Left renal cortex interstitium (tissue), 4 donors: Measurements from ENCODE around the gene UTP25. TPM values are rescaled to one million over a fixed set of nuclear protein-coding genes. Genes with fewer than 3 reads are reported as not detected.
"Not testable (repeated sequence)": the region's sequence is repeated elsewhere in the genome, so short reads cannot be mapped to it uniquely, and the experiment has no call there.

Source experiments
- DNase-seq, 4 donors: peaks; one replicate each; pipeline ENCODE4 v3.0.0-alpha.2; 2013; ENCODE audit warnings: low read depth in 4 of 4, low spot score in 2 of 4, missing footprints in 1 of 4
- polyA plus RNA-seq, 4 donors: library from polyadenylated mRNA; unstranded; fragments of 120-200 nt; gene quantifications; one replicate each; pipeline ENCODE4 v1.2.1, GENCODE V29; 2013; ENCODE audit not compliant: insufficient read length in 4 of 4

Gene UTP25, protein sequence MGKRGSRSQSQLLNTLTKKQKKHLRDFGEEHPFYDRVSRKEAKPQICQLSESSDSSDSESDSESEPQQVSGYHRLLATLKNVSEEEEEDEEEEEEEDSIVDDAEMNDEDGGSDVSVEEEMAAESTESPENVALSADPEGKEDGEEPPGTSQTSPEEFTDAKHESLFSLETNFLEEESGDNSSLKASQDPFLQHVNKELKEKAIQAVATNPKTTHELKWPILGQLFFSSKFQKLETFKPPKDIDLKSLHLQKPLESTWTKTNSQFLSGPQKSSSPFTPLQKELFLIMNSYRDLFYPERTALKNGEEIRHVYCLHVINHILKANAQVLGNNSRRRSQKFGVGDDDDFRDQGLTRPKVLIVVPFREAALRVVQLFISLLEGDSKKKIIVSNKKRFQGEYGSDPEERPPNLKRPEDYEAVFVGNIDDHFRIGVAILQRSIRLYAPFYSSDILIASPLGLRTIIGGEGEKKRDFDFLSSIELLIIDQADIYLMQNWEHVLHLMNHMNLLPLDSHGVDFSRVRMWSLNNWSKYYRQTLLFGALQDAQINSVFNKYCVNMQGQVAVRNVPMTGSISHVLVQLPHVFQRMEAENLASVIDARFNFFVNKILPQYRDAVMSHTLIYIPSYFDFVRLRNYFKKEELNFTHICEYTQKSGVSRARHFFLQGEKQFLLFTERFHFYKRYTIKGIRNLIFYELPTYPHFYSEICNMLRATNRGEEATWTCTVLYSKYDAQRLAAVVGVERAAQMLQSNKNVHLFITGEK
- 10 to 100 TPM in 3 of 4 donors, 1 to 10 TPM in 1; 9.2 to 11.1 (median 10.8) TPM for polyA plus RNA-seq

GRCh38 chr1:209827384-209828262, at the start of gene UTP25:
Gene UTP25 (plus strand): TSS chr1:209827972. CDS start chr1:209828064, 92 bp downstream.
- DNase-seq, result peak; percentile 82 to 93 (median 84)

GRCh38 chr1:209778102-209778501, 49.7 kb upstream of the UTP25 start:
- no peak for DNase-seq

DNA sequence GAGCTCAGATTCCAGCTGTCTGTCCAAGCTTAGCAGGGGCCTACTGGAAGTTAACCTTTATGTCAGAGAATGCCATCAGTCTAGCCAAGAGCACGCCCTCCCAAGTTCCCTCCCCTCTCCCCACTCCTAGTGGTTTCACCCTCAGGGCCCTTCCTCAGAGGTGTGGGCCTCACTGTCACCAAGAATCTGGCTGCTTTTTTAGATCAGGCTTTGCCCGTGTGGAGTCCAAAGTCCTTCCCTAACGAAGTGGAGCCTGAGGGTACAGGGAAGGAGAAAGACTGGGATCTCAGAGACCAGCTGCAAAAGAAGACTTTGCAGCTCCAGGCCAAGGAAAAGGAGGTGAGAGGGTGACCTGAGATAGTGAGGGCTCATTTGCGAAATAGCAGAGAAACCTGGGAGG, 47.5 kb upstream of the UTP25 start:
- DNase-seq, result no peak

- DNase-seq, result no peak
Measured at GRCh38 chr1:209783386-209783785, 44.4 kb upstream of the UTP25 start.

GRCh38 chr1:209784265-209785169, 43.3 kb upstream of the UTP25 start, which contains the start of gene C1orf74:
Gene C1orf74 (minus strand): TSS chr1:209784559. CDS start chr1:209783634, 925 bp downstream.
- DNase-seq, result peak; percentile 94 to 99 (median 98)

DNA sequence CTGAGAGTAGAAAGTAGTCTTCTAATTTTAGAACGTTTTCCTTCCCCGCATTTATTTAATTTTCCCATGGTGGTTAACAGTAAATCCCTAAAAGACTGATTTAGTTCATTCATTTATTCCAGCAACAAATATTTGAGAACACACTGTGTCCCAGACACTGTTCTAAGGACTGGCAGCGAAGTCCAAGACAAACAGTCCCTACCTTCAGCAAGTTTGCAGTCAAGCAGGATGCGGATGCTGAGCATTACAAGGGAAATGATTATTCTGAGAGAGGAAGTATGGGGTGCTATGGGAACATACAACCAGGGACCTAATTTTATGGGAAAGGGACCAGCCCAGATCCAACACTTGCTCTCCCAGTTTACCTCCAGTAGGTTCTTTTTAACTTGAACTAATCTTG, 42.2 kb upstream of the UTP25 start:
- DNase-seq, result no peak

GRCh38 chr1:209786146-209786545, 41.6 kb upstream of the UTP25 start:
- DNase-seq, result no peak

DNA sequence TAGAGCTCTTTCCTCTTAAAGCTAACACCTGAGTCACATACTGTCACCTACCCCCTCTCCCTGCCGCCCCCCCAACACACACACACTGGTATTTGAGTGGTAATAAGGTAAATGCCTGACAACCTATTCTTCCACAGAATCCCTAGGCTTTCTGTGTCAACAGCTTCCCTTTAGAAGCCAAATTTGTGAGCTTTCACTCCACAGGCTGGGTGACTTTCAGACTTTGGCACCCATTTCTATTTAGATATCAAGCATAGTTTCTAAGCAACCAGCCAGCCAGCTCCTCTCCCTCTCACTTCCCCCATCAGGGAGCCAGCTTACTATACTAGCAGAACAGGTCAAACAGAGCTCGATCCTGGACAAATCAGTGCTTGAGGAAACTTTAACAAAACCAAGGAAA, 40.2 kb upstream of the UTP25 start:
- DNase-seq, result no peak

DNA sequence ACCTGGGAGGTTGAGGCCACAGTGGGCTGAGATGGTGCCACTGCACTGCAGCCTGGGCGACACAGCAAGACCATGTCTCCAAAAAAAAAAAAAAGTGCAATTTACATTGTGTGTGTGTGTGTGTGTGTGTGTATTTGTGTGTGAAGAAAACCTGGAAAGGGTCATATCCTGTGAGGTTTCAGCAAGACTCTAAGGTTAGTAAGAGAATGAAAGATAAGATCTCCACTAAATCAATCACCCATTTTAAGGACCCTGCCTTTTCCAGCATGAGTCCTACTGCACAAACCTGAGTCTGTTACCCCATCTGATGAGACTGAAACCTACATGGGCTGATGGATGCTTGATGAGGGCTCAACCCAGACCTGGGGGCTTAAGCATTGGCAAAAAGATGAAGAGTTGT, 38.5 kb upstream of the UTP25 start:
- no peak for DNase-seq

DNA sequence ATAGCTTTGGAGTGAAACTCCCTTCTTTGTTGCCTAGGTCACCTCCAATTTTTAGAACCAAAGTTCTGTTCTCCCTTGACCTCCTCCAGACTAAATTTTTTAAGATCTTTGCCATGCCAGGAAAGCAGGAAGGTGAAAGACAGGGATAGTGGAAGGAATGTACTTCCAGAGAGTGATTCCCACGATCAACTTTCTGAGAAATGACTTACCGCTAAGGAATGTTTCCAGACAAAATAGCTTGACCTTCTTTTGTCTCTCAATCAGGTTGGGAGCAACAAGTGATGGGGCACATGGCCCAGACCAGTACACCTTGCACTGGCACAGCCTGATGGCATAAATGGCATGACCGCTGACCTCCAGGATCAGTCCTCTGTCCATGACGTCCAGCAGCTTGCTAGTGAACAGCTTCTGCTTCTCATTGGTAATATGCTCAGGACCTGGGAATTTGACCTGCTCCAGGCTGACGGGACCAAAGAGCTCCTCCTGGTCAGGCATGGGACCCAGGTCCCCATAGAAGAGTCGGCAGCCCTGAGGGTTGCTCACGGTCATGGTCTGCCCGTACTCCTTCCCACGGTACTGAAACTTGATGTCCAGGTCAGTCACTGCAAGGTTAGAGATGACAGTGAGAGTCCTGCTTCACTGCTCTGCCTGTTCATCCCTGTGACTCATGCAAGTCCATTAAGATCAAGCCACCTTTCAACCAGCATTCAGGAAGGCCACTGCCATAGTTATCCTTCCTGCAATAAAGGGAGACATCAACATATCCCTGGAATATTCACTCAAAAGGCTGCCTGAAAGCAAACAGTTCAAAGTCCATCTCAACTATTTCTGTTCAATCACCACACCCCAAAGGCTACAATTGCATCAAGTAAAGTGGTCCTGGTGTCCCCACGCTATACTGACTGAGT, 37.2 kb upstream of the UTP25 start:
- no peak for DNase-seq

DNA sequence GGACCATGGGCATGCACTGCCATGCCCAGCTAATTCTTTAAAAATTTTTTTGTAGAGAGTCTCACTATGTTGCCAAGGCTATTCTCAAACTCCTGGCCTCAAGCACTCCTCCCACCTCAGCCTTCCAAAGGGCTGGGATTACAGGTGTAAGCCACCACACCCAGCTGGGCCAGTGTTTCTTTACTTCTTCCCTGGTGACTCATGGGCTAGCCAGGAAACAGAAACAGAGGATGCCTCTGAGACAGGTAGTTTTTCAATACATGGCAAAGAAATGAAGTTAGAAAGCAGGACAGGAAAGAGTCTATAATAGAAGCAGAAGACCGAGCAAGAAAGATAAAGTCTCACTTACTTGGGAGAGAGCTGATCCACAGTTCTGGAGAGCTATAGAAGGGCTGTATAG, 35.9 kb upstream of the UTP25 start:
- DNase-seq, result no peak

GRCh38 chr1:209793711-209794110, 34.1 kb upstream of the UTP25 start:
- not testable (repeated sequence) for DNase-seq

DNA sequence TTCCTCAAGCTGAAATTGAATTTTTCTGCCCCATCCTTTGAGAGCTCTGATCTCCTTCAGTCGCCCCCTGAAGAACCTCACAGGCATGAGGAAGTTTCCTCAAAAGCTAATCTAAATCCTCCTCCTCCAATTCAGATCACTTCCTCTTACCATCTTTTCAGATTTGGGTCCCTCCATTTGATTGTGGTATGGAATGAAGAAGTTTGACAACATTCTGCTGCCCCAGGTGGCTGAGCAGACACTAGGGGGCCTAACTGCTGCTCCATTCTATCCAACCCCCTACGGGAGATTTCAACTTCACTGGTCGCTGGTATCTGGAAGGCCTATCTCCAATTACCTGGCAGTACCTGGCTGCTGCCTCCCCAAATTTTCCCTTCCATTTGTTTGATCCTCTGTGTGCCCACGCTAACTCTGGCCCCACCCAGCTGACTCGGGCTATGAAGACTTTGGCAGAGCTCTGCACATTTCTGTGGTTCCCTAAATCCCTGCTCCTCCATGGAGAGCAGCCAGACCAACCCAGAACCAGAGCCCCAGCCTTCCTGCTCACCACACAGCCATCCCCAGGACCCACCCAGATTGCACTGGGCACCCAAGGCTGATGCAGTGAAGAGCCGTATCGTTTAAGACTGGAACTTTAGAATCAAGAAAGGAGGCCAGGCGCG, 29.7 kb upstream of the UTP25 start:
- no peak for DNase-seq

DNA sequence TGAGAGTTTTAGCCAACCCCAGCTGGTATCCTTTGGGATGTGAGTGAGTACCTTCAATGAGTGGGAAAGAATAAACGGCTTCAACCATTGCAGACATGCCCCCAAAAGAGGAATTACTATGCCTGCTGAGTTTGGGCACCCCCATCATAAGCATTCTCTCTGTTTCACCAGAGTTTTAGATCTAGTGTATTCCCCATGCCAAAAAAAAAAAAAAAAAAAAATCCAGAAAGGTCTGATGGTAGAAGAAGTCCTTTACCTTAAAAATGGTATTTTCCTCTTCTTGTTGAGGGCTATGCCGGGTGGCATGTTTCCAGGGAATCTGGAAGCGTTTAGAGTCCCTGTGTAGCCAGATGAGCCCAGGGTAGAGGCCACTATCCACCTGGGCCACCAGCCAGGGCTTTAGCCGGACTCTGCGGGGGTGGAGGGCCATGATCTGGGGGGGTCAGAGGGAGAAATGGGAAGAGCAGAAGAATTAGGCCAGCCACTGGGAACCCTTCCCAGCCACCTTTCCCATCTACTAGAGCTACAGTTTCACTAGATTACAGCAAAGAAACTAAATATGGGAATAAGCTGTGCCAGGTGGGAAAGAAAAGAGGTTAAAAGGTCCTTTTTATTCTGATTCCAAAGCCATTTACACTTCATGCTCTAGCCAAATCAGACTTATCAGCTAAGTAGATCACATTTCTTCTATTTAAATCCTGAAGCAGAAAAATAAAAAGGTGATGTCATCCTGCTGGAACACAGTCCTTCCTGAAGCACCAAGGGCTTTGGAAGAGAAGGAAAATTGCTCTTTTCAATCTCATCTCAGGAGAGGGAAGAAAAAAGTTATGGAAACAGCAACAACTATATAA, 26.6 kb upstream of the UTP25 start:
- no peak for DNase-seq

- DNase-seq, result no peak
Measured at GRCh38 chr1:209802117-209802779, 25.5 kb upstream of the UTP25 start.

DNA sequence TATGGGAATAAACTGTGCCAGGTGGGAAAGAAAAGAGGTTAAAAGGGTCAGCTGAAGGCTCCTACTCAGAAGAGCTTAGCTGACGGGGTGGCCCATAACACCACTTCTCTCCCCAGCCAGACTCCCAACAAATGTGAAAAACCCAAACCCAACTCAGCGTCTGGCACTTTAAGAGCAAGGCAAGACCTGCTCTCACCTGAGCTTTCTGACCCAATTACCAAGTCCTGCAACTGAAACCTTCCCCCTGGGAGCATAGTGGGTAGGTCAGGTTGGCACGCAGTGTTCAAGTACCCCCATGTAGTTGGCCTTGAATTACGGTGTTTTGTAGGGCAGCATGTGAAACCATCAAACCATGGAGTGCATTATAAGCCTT, 25.0 kb upstream of the UTP25 start:
- no peak for DNase-seq

- no peak for DNase-seq
Measured at GRCh38 chr1:209803568-209803967, 24.2 kb upstream of the UTP25 start.
